CD4-positive, alpha-beta memory T cell (primary cell): ENCODE data around the gene NLRP3. TPM values are rescaled to one million over a fixed set of nuclear protein-coding genes. Genes with fewer than 3 reads are reported as not detected.

Experiments
- CTCF ChIA-PET: fragments of 350-600 bp; sonication (Branson Sonifier 250); formaldehyde crosslinking; loops from one replicate; lab custom pipeline; 2021; ENCODE audit warnings: inconsistent platforms; ENCODE audit not compliant: partially characterized antibody; lab: Charles Lee
- POLR2A ChIA-PET: fragments of 350-600 bp; sonication (Branson Sonifier 250); formaldehyde crosslinking; loops from one replicate; lab custom pipeline; 2021; ENCODE audit not compliant: partially characterized antibody; lab: Charles Lee
- DNase-seq, 5 donors: peaks; one replicate each; pipeline versions ENCODE4 v3.0.0 to v3.0.0-alpha.2; 2020 to 2022; ENCODE audit warnings: mixed read lengths in 1 of 5
- H3K27ac ChIP-seq: one replicate; pipeline ENCODE4 v1.7.0; 2013; ENCODE audit warnings: low read depth, low read length
- H3K27me3 ChIP-seq: 2 replicates; pipeline ENCODE4 v1.7.0; 2013; ENCODE audit warnings: mild to moderate bottlenecking, low read length, moderate library complexity; ENCODE audit not compliant: insufficient read depth
- H3K36me3 ChIP-seq: 2 replicates; pipeline ENCODE4 v1.7.0; 2013; ENCODE audit warnings: mild to moderate bottlenecking, low read length, moderate library complexity; ENCODE audit not compliant: insufficient read depth
- H3K4me1 ChIP-seq: 2 replicates; pipeline ENCODE4 v1.7.0; 2013; ENCODE audit warnings: mild to moderate bottlenecking, low read length, moderate library complexity; ENCODE audit not compliant: insufficient read depth
- H3K4me3 ChIP-seq, 2 donors: one replicate each; pipeline ENCODE4 v1.7.0; 2013; ENCODE audit warnings: low read length in 2 of 2, mild to moderate bottlenecking in 1 of 2
- H3K9me3 ChIP-seq, 2 donors: one replicate each; pipeline ENCODE4 v1.7.0; 2013; ENCODE audit warnings: low read length in 2 of 2, control low read depth in 1 of 2; ENCODE audit not compliant: control insufficient read depth in 1 of 2
- H3K27ac Mint-ChIP-seq, 7 donors: one replicate each; pipeline ENCODE4 v1.8.0; 2020 to 2021; ENCODE audit warnings: mixed read lengths in 7 of 7, mild to moderate bottlenecking in 6 of 7, inconsistent platforms in 3 of 7, moderate library complexity in 3 of 7
- H3K27me3 Mint-ChIP-seq, 2 donors: one replicate each; pipeline ENCODE4 v1.8.0; 2020 to 2021; ENCODE audit warnings: mixed read lengths in 2 of 2
- H3K36me3 Mint-ChIP-seq, 2 donors: one replicate each; pipeline ENCODE4 v1.8.0; 2020 to 2021; ENCODE audit warnings: mixed read lengths in 2 of 2, inconsistent platforms in 1 of 2, mild to moderate bottlenecking in 1 of 2
- H3K4me1 Mint-ChIP-seq, 4 donors: one replicate each; pipeline ENCODE4 v1.8.0; 2020 to 2021; ENCODE audit warnings: mixed read lengths in 4 of 4, mild to moderate bottlenecking in 1 of 4
- H3K4me3 Mint-ChIP-seq, 8 donors: one replicate each; pipeline ENCODE4 v1.8.0; 2020 to 2021; ENCODE audit warnings: mixed read lengths in 8 of 8, mild to moderate bottlenecking in 7 of 8, moderate library complexity in 6 of 8, inconsistent platforms in 3 of 8
- H3K9me3 Mint-ChIP-seq, 8 donors: one replicate each; pipeline ENCODE4 v1.8.0; 2020 to 2021; ENCODE audit warnings: mixed read lengths in 8 of 8, mild to moderate bottlenecking in 5 of 8, inconsistent platforms in 3 of 8, moderate library complexity in 1 of 8
- intact Hi-C: fragments of 100-400 bp; cut with micrococcal nuclease; formaldehyde crosslinking; loops from one replicate; pipeline ENCODE4 v1.15.1; 2023
- polyA plus RNA-seq, 2 donors: library from polyadenylated mRNA; unstranded; fragments of 300-500 nt; fragmentation: Illumina TruSeq; gene quantifications; one replicate each; pipeline ENCODE4 v1.2.3, GENCODE V29; 2021
- total RNA-seq, 2 experiments: library from RNA; stranded (reverse); gene quantifications; one replicate each; pipeline ENCODE4 v1.2.3, GENCODE V29; 2021

NLRP3 gene
- total and polyA plus RNA-seq, 4 experiments from 2014 or later = 3.4 to 14.6 (median 9.2) TPM

GRCh38 chr1:247378334-247379073 is 37.5 kb upstream of the NLRP3 start:
- intact Hi-C loops = no loop called here
- Histone ChIP-seq H3K27me3 (no peaks in the 10 kb centered on the region), H3K27ac (no peak overlapping the region), H3K9me3 (no peaks in the 10 kb centered on the region), H3K36me3 (no peaks in the 10 kb centered on the region), H3K4me3 (no peak overlapping the region), H3K4me1 (no peaks in the 10 kb centered on the region)
- Mint-ChIP-seq H3K4me1 (peaks cover 0 to 5% (median 1%) of the 10 kb centered on the region in 4 donors), H3K27me3 (peaks cover 0 to 2% of the 10 kb centered on the region in 2 donors), H3K9me3 (peaks cover 0 to 3% (median 0%) of the 10 kb centered on the region in 8 donors), H3K27ac (no peak overlapping the region), H3K4me3 (no peak overlapping the region), H3K36me3 (no peaks in the 10 kb centered on the region)
- CTCF ChIA-PET = interaction anchor here (0.8 to 1.3 kb wide), 2 partner anchors 9 to 11 kb away, joined by 4 to 6 read pairs; no protein-coding TSS in a partner anchor
- DNase-seq = no peak
- POLR2A ChIA-PET = no interaction called here

- Histone ChIP-seq H3K4me3 (no peak overlapping the region), H3K36me3 (no peaks in the 10 kb centered on the region), H3K9me3 (no peaks in the 10 kb centered on the region), H3K4me1 (peaks cover 9% of the 10 kb centered on the region), H3K27me3 (no peaks in the 10 kb centered on the region), H3K27ac (no peak overlapping the region)
- CTCF ChIA-PET = interaction anchor here (2.1 to 10.9 kb wide), 3 partner anchors 8 to 104 kb away, joined by 5 to 133 read pairs (median 17); no protein-coding TSS in a partner anchor
- Mint-ChIP-seq H3K4me3 (no peak overlapping the region), H3K36me3 (no peaks in the 10 kb centered on the region), H3K9me3 (no peaks in the 10 kb centered on the region), H3K4me1 (peaks cover 4 to 13% (median 5%) of the 10 kb centered on the region in 4 donors), H3K27me3 (no peaks in the 10 kb centered on the region), H3K27ac (no peak overlapping the region)
- intact Hi-C loops = no loop called here
- POLR2A ChIA-PET = no interaction called here
- no peak for DNase-seq
Observed at GRCh38 chr1:247385283-247385682, 30.7 kb upstream of the NLRP3 start.

GRCh38 chr1:247386217-247386616 is 29.8 kb upstream of the NLRP3 start:
- Histone ChIP-seq H3K36me3 (no peaks in the 10 kb centered on the region), H3K27me3 (no peaks in the 10 kb centered on the region), H3K4me3 (no peak overlapping the region), H3K9me3 (no peaks in the 10 kb centered on the region), H3K4me1 (peaks cover 17% of the 10 kb centered on the region), H3K27ac (no peak overlapping the region)
- POLR2A ChIA-PET = no interaction called here
- H3K27ac Mint-ChIP-seq = no peak overlapping the region
- H3K4me3 Mint-ChIP-seq = no peak overlapping the region
- DNase-seq = no peak
- intact Hi-C loops = no loop called here
- H3K36me3 Mint-ChIP-seq = no peaks in the 10 kb centered on the region
- H3K27me3 Mint-ChIP-seq = no peaks in the 10 kb centered on the region
- CTCF ChIA-PET = interaction anchor here (1.8 to 10.9 kb wide), 3 partner anchors 13 to 102 kb away, joined by 5 to 230 read pairs (median 133); no protein-coding TSS in a partner anchor
- H3K4me1 Mint-ChIP-seq = peaks cover 6 to 21% (median 8%) of the 10 kb centered on the region in 4 donors
- H3K9me3 Mint-ChIP-seq = no peaks in the 10 kb centered on the region

GRCh38 chr1:247386687-247387086 is 29.3 kb upstream of the NLRP3 start:
- no peaks in the 10 kb centered on the region for H3K27me3 ChIP-seq
- no peaks in the 10 kb centered on the region for H3K9me3 Mint-ChIP-seq
- no peaks in the 10 kb centered on the region for H3K36me3 ChIP-seq
- ChIA-PET CTCF (interaction anchor here (1.2 to 10.9 kb wide), 4 partner anchors 13 to 101 kb away, joined by 4 to 230 read pairs (median 69); partner anchors contain the start of gene NLRP3), POLR2A (no interaction called here)
- DNase-seq = no peak
- no peak overlapping the region for H3K4me3 Mint-ChIP-seq
- no peaks in the 10 kb centered on the region for H3K27me3 Mint-ChIP-seq
- no peak overlapping the region for H3K27ac Mint-ChIP-seq
- no peak overlapping the region for H3K27ac ChIP-seq
- intact Hi-C loops = no loop called here
- H3K4me1 ChIP-seq = peaks cover 17% of the 10 kb centered on the region
- no peaks in the 10 kb centered on the region for H3K9me3 ChIP-seq
- no peak overlapping the region for H3K4me3 ChIP-seq
- H3K36me3 Mint-ChIP-seq = no peaks in the 10 kb centered on the region
- peaks cover 7 to 21% (median 8%) of the 10 kb centered on the region in 4 donors for H3K4me1 Mint-ChIP-seq

DNA sequence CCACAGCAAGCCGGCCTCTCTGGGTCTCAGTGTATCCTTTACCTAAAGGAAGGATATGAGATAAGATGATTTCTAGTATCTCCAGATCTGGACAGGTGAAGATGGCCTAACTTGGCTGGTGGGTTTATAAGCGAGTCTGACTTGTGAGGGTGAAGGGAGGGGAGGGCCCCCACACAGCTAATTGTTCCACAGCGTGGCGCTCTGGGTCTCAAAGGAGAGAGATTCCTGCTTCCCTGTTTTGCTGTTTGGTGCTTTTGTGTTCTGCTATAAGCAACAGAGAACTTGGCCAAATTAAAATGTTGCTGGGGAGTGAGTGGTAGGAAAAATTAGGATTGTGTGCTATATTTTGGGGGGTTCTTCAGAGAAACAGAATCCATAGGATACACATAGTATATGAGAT is 28.9 kb upstream of the NLRP3 start:
- no peaks in the 10 kb centered on the region for H3K9me3 Mint-ChIP-seq

GRCh38 chr1:247387565-247387964 is 28.4 kb upstream of the NLRP3 start:
- Histone ChIP-seq H3K27me3 (no peaks in the 10 kb centered on the region), H3K36me3 (no peaks in the 10 kb centered on the region), H3K4me1 (peaks cover 17% of the 10 kb centered on the region), H3K4me3 (no peak overlapping the region), H3K27ac (no peak overlapping the region), H3K9me3 (no peaks in the 10 kb centered on the region)
- POLR2A ChIA-PET = no interaction called here
- peaks cover 7 to 21% (median 8%) of the 10 kb centered on the region in 4 donors for H3K4me1 Mint-ChIP-seq
- H3K36me3 Mint-ChIP-seq = no peaks in the 10 kb centered on the region
- intact Hi-C loops = no loop called here
- peak overlapping the region in 1 of 7 donors; percentile 62 for H3K27ac Mint-ChIP-seq
- DNase-seq = no peak
- H3K4me3 Mint-ChIP-seq = no peak overlapping the region
- H3K9me3 Mint-ChIP-seq = no peaks in the 10 kb centered on the region
- H3K27me3 Mint-ChIP-seq = no peaks in the 10 kb centered on the region
- CTCF ChIA-PET = interaction anchor here (1.1 to 10.9 kb wide), 5 partner anchors 14 to 100 kb away, joined by 3 to 230 read pairs (median 5); partner anchors contain the start of gene NLRP3

More for the DNA sequence above, 28.9 kb upstream of the NLRP3 start:
- H3K4me1 ChIP-seq = peaks cover 17% of the 10 kb centered on the region
- no peak for DNase-seq
- no peaks in the 10 kb centered on the region for H3K36me3 ChIP-seq
- no peaks in the 10 kb centered on the region for H3K27me3 ChIP-seq
- Mint-ChIP-seq H3K27ac (no peak overlapping the region), H3K36me3 (no peaks in the 10 kb centered on the region), H3K4me1 (peaks cover 7 to 21% (median 8%) of the 10 kb centered on the region in 4 donors), H3K27me3 (no peaks in the 10 kb centered on the region), H3K4me3 (no peak overlapping the region)
- intact Hi-C loops = no loop called here
- H3K4me3 ChIP-seq = no peak overlapping the region
- H3K9me3 ChIP-seq = no peaks in the 10 kb centered on the region
- no peak overlapping the region for H3K27ac ChIP-seq
- ChIA-PET CTCF (interaction anchor here (1.2 to 10.9 kb wide), 4 partner anchors 13 to 101 kb away, joined by 4 to 230 read pairs (median 69); partner anchors contain the start of gene NLRP3), POLR2A (no interaction called here)
